C4-2B (cell line): ENCODE results near the gene TRMT10B.

ENCODE experiments used
- CTCF ChIP-seq: fragments of 450-650 bp; conservative IDR thresholded peaks from 2 replicates; pipeline ENCODE4 v1.5.1; 2017; ENCODE audit warnings: mild to moderate bottlenecking
- ZFX ChIP-seq: fragments of 450-650 bp; IDR thresholded peaks from 2 replicates; pipeline ENCODE4 v1.6.1; 2017

GRCh38 chr9:37792122-37792521 lies 38.5 kb downstream of the TRMT10B start:
- TF ChIP-seq CTCF (no peak), ZFX (no peak)
